T-helper 2 cell treated with Interferon-gamma antibody and Interleukin-4, amounts not matched to agents 5 μg/mL and 100 μg/mL, for 36 hours (primary cell): ENCODE measurements around the gene SMC5.
A peak's percentile ranks its signal among the peaks of the same experiment; 100 is the strongest.

Experiments used
- DNase-seq: peaks from one replicate; pipeline ENCODE4 v3.0.0; 2021; ENCODE audit warnings: low spot score
- H3K27ac Mint-ChIP-seq: one replicate; pipeline ENCODE4 v1.8.0; 2021; ENCODE audit warnings: mild to moderate bottlenecking, mixed read lengths
- H3K27me3 Mint-ChIP-seq: one replicate; pipeline ENCODE4 v1.8.0; 2021; ENCODE audit warnings: low read depth, mixed read lengths
- H3K36me3 Mint-ChIP-seq: one replicate; pipeline ENCODE4 v1.8.0; 2021; ENCODE audit warnings: low read depth, mixed read lengths
- H3K4me1 Mint-ChIP-seq: one replicate; pipeline ENCODE4 v1.8.0; 2021; ENCODE audit warnings: low read depth, mixed read lengths
- H3K4me3 Mint-ChIP-seq: one replicate; pipeline ENCODE4 v1.8.0; 2022; ENCODE audit warnings: mild to moderate bottlenecking, moderate library complexity, mixed read lengths
- H3K9me3 Mint-ChIP-seq: one replicate; pipeline ENCODE4 v1.8.0; 2021; ENCODE audit warnings: mixed read lengths

Gene SMC5

DNA sequence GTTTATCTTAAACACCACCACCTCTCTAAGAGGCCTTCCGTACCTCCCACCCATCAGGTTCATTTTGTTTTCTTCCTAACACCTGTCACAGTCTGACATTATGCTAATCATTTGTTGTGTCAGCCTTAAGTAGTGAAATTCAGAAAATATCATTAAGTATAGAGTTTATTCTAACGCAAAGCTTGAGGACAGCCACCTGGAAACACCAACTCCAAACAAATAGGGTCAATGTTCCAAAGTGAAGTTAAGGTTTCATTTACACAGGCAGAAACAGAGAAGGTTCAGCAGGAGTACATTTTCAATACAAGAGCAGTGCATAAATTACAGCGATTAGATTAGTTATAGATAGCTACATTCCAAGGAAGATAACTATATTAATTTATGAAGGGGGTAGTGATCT, 1.3 kb upstream of the SMC5 start:
- Mint-ChIP-seq H3K9me3 (no peaks in the 10 kb centered on the region), H3K4me1 (peaks cover 37% of the 10 kb centered on the region), H3K27ac (peak overlapping the region; percentile 41), H3K36me3 (peaks cover 27% of the 10 kb centered on the region), H3K4me3 (peak overlapping the region; percentile 91), H3K27me3 (peaks cover 7% of the 10 kb centered on the region)
- DNase-seq: no peak

DNA sequence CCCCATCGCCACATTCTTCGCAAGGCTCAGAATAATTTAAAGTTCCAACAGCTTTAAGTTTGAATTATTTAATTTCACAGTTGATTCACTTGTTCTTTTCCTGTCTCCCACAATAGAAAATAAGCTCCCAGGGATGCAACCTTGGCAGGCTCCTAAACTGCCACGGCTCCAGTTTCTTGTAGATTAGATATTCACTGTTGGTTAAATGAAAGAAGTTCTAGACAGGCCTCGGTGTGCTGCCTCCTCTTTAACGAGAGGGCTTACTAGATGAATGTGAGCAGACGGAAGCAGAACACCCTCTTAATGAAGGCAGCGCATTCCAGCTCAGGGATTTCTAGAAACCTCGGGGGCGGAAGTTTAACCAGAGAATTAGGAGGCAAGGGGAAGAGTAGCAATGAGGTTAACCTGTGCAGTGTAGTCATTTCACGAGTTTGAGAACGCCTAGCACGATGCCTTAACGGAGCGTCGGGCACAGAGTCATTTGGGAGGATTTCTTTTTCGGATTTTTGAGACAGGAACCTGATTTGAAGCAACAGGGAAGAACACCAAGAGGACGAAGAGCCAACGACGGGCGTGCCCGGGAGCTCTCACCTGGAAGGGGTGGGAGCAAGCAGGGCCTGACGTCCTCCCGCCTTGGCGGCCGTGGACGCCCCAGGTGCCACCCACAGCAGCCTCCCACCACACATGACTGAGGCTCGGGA, 637 bp upstream of the SMC5 start:
- Mint-ChIP-seq H3K36me3 (peaks cover 29% of the 10 kb centered on the region), H3K4me1 (peaks cover 39% of the 10 kb centered on the region)
- no peak for DNase-seq

DNA sequence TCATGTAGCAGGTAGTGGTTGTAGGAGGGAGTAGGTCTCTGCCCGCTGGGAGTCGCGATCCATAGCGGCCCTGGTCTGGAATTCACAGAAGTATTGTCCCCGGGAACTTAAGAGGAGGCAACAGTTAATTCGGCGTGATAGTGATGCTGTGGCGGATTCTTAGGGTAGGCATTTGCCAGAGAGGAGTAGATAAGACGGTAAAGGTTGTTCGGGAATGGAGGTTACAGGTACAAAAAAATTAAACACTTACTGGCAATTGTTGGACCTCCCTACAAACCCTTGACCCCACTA, 679 bp downstream of the SMC5 start:
- H3K36me3 Mint-ChIP-seq: peaks cover 31% of the 10 kb centered on the region
- peak overlapping the region; percentile 93 for H3K27ac Mint-ChIP-seq
- H3K4me1 Mint-ChIP-seq: peaks cover 41% of the 10 kb centered on the region
- no peaks in the 10 kb centered on the region for H3K9me3 Mint-ChIP-seq
- peak overlapping the region; percentile 91 for H3K4me3 Mint-ChIP-seq
- no peak for DNase-seq
- H3K27me3 Mint-ChIP-seq: peaks cover 3% of the 10 kb centered on the region

More for the DNA sequence above, 637 bp upstream of the SMC5 start:
- Mint-ChIP-seq H3K27me3 (peaks cover 7% of the 10 kb centered on the region), H3K9me3 (no peaks in the 10 kb centered on the region), H3K27ac (peak overlapping the region; percentile 93), H3K4me3 (peak overlapping the region; percentile 91)

DNA sequence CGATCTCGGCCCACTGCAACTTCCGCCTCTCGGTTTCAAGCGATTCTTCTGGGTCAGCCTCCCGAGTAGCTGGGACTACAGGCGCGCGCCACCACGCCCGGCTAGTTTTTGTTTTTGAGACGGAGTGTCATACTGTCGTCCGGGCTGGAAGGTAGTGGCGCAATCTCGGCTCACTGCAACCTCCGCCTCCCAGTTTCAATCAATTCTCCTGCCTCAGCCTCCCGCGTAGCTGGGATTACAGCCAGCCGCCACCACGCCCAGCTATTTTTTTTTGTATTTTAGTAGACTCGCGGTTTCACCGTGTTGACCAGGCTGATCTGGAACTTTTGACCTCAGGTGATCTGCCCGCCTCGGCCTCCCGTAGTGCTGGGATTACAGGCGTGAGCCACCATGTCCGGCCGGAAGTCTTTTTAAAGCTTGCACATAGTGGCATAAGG, 1.2 kb downstream of the SMC5 start:
- no peak for DNase-seq
- H3K36me3 Mint-ChIP-seq: peaks cover 37% of the 10 kb centered on the region
- peaks cover 43% of the 10 kb centered on the region for H3K4me1 Mint-ChIP-seq
- peaks cover 3% of the 10 kb centered on the region for H3K27me3 Mint-ChIP-seq
- peak overlapping the region; percentile 93 for H3K27ac Mint-ChIP-seq
- peak overlapping the region; percentile 91 for H3K4me3 Mint-ChIP-seq
- no peaks in the 10 kb centered on the region for H3K9me3 Mint-ChIP-seq

DNA sequence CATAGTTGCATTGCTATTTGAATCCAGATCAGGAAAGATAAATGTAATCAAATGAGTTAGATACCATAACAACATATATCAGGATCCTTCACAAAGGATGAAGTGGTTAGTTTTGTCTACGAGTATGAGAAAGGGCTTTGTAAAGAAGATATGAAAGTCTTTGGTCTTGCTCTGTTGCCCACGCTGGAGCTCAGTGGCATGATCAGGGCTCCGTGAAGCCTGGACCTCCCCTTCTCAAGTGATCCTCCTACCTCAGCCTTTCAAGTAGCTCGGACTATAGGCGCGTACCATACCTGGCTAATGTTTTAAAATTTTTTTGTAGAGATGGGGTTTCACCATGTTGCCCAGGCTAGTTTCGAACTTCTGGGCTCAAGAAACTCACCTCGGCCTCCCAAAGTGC, 1.8 kb downstream of the SMC5 start:
- DNase-seq: no peak
- no peaks in the 10 kb centered on the region for H3K9me3 Mint-ChIP-seq

DNA sequence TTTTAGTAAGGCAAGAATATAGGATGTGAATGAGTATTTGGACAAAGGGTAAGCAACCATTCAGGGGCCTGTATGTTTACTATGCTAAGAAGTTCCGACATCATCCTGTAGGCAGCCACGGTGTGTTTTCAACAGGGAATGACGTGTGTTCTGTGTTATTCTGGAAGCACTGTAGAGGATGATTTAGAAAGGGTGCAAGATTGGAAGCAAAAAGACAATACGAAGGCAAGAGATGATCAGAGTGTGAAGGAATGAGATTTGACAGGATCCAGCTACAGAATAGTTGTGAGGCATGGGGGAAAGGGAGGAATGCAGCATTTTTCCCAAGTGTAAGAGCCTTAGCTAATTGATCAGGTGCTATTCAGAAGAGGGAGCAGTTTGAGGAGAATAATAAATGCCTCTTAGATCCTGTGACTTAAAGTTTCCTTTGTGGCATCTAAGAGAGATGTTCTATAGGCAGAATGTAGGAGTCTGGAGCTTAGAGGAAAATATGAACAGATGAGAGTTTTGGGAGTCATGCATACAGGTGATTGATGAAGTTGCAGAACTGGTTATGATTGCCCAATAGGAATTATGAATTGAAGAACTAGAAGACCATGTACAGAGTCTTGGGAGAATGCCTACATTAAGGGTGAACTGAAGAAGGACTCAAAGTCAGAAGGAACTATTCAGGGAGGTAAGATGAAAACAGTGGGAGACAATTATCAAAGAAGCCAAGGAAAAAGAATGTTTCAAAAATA, 2.5 kb downstream of the SMC5 start:
- Mint-ChIP-seq H3K36me3 (peaks cover 42% of the 10 kb centered on the region), H3K27ac (peak overlapping the region; percentile 8), H3K4me1 (peaks cover 43% of the 10 kb centered on the region), H3K9me3 (no peaks in the 10 kb centered on the region), H3K4me3 (peak overlapping the region; percentile 91), H3K27me3 (no peaks in the 10 kb centered on the region)
- DNase-seq: no peak

More for the DNA sequence above, 1.8 kb downstream of the SMC5 start:
- Mint-ChIP-seq H3K36me3 (peaks cover 39% of the 10 kb centered on the region), H3K27ac (peak overlapping the region; percentile 23), H3K4me3 (peak overlapping the region; percentile 91), H3K4me1 (peaks cover 43% of the 10 kb centered on the region), H3K27me3 (peaks cover 3% of the 10 kb centered on the region)

DNA sequence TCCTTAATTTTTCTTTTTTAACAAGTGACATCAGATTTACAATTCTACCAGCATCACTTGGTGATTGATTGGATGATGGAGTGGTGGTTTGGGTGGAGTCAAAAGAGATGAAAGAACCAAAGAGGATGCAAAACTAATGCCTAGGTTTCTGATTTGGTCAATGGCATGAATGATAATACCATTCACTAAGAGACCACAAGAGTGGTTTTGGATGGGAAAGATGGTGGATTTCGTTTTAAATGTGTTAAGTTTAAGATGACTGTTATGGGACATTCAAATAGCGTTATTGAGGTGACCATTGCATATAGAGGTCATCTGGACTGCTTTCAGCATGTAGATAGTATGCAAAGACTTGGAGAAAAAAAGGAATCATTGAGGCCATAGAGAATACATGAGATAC, 3.6 kb downstream of the SMC5 start:
- Mint-ChIP-seq H3K27me3 (no peaks in the 10 kb centered on the region), H3K4me1 (peaks cover 41% of the 10 kb centered on the region), H3K36me3 (peaks cover 44% of the 10 kb centered on the region), H3K4me3 (peak overlapping the region; percentile 91), H3K27ac (no peak overlapping the region), H3K9me3 (no peaks in the 10 kb centered on the region)
- DNase-seq: no peak

DNA sequence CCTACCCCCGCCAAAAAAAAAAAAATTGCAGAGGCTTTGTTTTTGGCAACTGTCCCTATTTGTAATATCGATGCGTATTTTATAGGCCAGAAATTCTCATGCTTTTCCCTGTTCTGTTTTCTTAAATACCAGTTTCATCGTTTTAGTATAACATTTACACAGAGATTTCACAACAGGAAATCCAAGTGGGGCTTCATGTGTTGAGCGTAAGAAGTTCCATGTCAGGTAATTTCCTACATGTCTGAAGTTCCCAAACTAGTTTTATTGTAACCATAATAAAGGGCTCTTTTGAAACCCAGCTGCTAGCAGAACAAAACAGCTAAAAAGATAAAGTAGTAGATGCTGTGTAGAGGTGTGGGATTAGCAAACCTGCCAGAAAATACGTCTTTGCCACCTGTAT, 4.2 kb downstream of the SMC5 start:
- Mint-ChIP-seq H3K27ac (no peak overlapping the region), H3K4me1 (peaks cover 40% of the 10 kb centered on the region), H3K4me3 (no peak overlapping the region), H3K27me3 (no peaks in the 10 kb centered on the region), H3K36me3 (peaks cover 48% of the 10 kb centered on the region), H3K9me3 (no peaks in the 10 kb centered on the region)
- no peak for DNase-seq

DNA sequence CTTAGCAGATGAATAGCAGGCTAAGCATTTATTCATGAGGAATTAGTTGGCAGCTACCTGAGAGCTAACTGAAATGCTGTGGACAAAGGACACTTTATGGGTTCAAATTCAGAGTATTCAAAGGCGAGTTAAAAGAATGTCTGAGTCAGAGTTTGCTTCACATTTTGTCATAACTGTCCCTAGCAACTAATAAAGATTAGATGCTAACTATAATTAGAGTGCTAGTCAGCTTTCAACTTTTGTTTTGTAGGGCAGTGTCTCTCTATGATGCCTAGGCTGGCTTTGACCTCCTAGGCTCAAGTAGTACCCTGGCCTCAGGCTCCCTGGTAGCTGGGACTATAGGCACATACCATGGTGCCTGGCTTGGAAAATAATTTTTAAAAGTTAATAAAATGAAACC, 4.6 kb downstream of the SMC5 start:
- Mint-ChIP-seq H3K4me1 (peaks cover 37% of the 10 kb centered on the region), H3K27me3 (no peaks in the 10 kb centered on the region), H3K27ac (no peak overlapping the region), H3K9me3 (no peaks in the 10 kb centered on the region), H3K36me3 (peaks cover 48% of the 10 kb centered on the region), H3K4me3 (no peak overlapping the region)
- DNase-seq: no peak

DNA sequence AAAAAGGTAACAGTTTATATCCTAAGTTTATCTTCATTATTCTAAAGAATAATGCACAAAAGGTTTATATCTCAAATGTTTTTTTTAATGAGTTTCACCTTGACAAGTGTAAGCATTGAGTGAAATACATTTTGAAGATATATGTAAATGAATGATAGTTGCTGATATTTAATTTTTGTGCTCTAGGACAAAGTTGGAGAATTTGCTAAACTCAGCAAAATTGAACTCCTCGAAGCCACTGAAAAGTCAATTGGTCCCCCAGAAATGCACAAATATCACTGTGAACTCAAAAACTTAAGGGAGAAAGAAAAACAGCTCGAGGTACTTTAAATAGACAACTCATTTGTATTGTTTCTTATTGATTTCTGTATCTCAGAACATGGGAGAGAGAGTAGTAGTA, 19.5 kb downstream of the SMC5 start:
- Mint-ChIP-seq H3K4me3 (no peak overlapping the region), H3K4me1 (peaks cover 11% of the 10 kb centered on the region), H3K36me3 (peaks cover 35% of the 10 kb centered on the region), H3K9me3 (no peaks in the 10 kb centered on the region), H3K27me3 (no peaks in the 10 kb centered on the region), H3K27ac (no peak overlapping the region)
- no peak for DNase-seq

DNA sequence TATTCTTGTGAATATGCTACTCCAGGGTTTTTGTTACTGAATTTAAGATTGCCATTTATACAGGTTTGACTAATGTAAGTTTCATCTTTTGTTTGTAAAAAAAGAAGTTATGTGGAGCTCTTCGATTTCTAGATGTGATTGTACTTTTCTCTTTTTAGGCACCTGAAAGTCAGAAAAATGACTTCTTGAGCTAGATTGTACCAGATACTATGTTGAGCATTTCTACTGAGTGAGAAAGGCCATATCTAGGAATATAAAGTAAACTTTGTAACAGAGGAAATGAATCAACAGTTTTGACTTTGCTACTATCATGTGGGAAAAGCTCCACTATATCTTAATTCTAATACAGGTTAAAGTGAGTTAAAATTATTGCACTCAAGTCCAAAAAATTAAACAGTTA, 25.1 kb downstream of the SMC5 start:
- no peak overlapping the region for H3K4me3 Mint-ChIP-seq
- no peak overlapping the region for H3K27ac Mint-ChIP-seq
- H3K36me3 Mint-ChIP-seq: peaks cover 57% of the 10 kb centered on the region

DNA sequence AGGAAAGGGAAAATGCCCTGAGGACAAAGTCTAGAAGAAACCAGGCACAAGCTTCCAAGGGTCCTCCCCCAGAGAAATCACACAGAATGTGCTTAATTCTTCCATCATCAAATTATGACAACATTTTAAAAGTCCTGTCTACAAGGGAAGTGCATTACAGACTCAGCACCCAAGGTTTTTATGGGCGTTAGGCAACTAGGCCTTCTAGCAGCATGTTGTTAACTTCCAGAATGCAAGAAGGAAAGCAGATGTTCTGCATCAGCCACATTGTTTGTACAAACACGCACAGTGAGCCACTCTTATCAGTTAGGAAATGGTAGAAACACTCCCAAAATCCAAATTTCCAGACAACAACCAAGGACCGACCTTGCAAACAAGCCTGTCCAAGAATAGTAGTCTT, 26.5 kb downstream of the SMC5 start:
- Mint-ChIP-seq H3K4me1 (peaks cover 8% of the 10 kb centered on the region), H3K4me3 (no peak overlapping the region), H3K9me3 (no peaks in the 10 kb centered on the region), H3K27ac (no peak overlapping the region), H3K36me3 (peaks cover 62% of the 10 kb centered on the region), H3K27me3 (no peaks in the 10 kb centered on the region)
- no peak for DNase-seq

More for the DNA sequence above, 25.1 kb downstream of the SMC5 start:
- Mint-ChIP-seq H3K9me3 (no peaks in the 10 kb centered on the region), H3K4me1 (peaks cover 7% of the 10 kb centered on the region), H3K27me3 (no peaks in the 10 kb centered on the region)
- no peak for DNase-seq

DNA sequence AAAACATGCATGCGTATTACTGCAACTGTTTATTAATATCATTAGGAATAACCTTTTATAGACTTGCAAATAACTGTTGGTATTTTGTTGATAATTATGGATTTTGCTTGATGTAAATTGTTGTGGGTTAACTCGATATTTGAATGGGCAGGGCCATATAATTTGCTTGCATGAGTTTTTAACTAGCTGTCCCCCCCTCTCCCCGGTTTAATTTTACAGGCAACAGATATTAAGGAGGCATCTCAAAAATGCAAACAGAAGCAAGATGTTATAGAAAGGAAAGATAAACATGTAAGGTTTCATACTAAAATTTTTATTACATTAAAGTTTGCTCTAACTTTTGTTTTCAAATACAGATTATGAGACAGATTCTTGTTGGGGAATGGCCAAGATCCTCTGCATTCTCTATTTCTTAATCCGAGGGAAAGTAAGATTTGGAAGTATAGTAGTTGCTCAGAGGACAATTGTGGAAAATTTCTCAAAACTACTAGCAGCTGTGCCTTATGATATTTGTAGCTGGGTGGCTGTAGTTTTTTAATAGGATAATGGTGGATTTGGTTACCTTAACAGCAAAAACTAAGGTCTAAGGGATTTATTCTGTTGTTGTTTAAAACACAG, 27.3 kb downstream of the SMC5 start:
- no peak overlapping the region for H3K27ac Mint-ChIP-seq
- peaks cover 66% of the 10 kb centered on the region for H3K36me3 Mint-ChIP-seq

DNA sequence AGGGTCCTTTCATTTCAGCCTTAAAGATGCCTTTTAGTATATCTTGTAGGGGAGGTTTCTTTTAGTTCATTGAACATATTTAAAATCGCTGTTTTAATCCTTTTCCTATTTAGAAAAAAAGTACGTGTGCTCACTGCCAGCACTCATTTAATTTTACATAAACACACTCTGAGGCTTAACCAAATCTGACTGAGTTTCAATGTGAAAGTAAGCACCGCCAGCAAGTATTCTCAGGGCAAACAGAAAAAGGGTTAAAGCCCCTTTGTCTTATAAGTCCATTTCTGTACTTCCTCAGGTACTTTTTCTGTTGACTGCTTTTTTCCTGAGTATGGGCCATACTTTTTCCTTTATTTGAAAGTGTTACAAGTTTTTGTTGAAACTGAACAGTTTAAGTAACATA, 31.8 kb downstream of the SMC5 start:
- H3K27ac Mint-ChIP-seq: no peak overlapping the region

More for the DNA sequence above, 27.3 kb downstream of the SMC5 start:
- no peaks in the 10 kb centered on the region for H3K9me3 Mint-ChIP-seq
- peaks cover 8% of the 10 kb centered on the region for H3K4me1 Mint-ChIP-seq
- H3K27me3 Mint-ChIP-seq: no peaks in the 10 kb centered on the region
- no peak overlapping the region for H3K4me3 Mint-ChIP-seq
- DNase-seq: no peak

More for the DNA sequence above, 31.8 kb downstream of the SMC5 start:
- Mint-ChIP-seq H3K36me3 (peaks cover 79% of the 10 kb centered on the region), H3K9me3 (peaks cover 21% of the 10 kb centered on the region), H3K4me3 (no peak overlapping the region), H3K27me3 (no peaks in the 10 kb centered on the region), H3K4me1 (peaks cover 7% of the 10 kb centered on the region)
- DNase-seq: no peak
